GM19397 (cell line): ENCODE data around the gene EEPD1.

Experiments
- ATAC-seq: cut with Tn5 transposase; IDR thresholded peaks from one replicate; pipeline ENCODE4 v1.9.1; 2021; ENCODE audit warnings: mild to moderate bottlenecking, moderate library complexity; ENCODE audit not compliant: unreplicated experiment

EEPD1 gene

GRCh38 chr7:36296284-36296683 is 143.2 kb downstream of the EEPD1 start:
- no peak for ATAC-seq

DNA sequence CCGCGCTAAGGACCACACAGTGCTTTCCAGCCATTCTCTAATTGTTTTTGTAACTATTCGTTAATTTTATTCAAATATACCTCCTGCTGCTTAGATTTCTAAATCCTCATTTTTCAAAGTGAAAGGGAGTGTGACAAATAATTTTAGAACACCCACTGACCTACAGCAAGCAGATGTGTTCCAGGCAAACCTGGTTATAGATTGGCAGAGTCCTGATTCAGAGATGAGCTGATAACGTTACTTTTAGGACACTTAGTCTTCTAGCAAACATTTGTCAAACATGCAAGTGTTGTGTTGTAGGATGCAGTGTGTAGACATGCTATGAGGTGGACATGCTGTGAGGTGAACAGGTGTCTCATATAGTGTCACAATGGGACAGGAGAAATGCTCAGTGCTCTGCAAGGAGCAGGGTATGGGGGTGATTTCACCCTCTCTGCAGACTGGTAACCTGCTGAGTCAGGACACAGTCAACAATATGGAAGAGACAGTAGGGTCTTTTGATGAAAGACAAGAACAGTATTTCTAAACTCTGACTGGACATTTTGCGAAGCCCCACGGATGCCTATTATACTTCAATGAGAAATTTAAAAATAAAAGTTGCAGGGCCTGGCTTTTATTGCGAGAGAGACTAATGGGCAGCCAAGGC is 144.4 kb downstream of the EEPD1 start:
- no peak for ATAC-seq

GRCh38 chr7:36298106-36298505 is 145.1 kb downstream of the EEPD1 start:
- no peak for ATAC-seq

- ATAC-seq = no peak
These were observed 146.2 kb downstream of the EEPD1 start for GRCh38 chr7:36299223-36299774.

- no peak for ATAC-seq
These were observed 146.8 kb downstream of the EEPD1 start for GRCh38 chr7:36299823-36300341.

DNA sequence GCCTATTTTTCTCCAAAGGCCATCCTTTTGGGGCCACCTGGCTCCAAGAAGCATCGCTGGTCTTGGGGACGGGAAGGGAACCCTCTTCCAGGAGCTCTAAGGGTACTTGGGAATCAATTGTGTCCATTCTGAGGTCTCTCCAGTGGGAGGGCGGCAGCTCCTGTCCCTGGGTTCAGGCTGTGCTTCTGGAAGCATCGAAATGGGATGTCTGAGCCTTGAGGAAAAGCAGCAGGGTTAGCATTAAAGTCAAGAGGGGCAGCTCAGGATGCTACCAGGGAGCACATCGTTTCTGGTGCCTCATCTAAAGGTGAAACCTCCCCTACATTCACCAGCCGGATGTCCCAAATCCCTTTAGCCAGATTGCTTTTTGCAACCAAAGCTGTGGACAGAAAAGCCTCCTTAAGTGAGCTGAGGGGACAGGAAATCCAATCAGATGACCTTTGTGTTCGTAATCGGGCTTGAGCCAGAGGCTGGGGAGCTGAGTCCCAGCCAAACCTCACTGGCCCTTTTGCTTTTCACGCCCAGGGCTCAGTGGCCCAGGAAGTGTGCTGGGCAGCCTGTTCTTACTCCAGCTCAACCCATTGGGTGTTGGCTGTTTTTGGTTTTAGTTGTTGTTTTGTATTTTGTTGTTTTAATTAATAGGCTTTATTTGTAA is 147.8 kb downstream of the EEPD1 start:
- no peak for ATAC-seq

GRCh38 chr7:36301914-36302771 is 149.1 kb downstream of the EEPD1 start:
- no peak for ATAC-seq

GRCh38 chr7:36303202-36304098 is 150.4 kb downstream of the EEPD1 start:
- ATAC-seq = no peak

DNA sequence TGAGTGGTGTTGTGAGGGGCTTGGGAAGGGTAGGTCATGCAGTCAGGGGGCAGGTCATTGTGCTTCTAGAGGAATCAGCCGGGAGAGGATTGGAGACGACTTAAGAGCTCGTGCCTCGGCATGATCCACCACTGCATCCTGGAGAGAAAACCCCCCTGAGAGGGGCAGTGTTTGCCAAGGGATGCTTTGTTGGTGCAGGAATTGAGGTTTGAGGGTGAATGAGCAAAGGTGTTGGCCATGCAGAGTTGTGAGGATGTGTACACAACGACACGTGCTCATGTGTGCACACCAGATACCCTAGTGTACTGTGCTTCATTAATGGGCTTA is 151.0 kb downstream of the EEPD1 start:
- no peak for ATAC-seq

- no peak for ATAC-seq
These were observed 152.2 kb downstream of the EEPD1 start for GRCh38 chr7:36305226-36305625.

GRCh38 chr7:36305648-36306047 is 152.6 kb downstream of the EEPD1 start:
- no peak for ATAC-seq

GRCh38 chr7:36306222-36306621 is 153.2 kb downstream of the EEPD1 start:
- ATAC-seq = no peak

DNA sequence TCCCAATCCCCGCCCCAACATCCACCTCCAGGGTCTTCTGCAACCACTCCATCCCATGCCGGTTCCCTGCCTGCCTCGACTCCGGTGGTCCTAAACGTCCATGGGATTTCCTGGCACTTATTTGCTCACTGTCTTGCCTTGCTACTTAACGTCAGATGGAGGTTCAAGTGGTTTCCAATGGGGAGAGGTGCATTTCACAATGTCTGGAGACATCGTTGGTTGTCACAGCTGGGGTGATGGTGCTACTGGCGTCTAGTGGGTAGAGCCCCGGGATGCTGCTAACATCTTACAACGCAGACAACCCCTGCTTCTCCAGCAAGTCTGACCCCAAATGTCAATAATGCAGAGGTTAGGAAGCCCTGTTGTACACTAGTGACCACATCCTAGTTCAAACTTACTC is 153.7 kb downstream of the EEPD1 start:
- no peak for ATAC-seq

DNA sequence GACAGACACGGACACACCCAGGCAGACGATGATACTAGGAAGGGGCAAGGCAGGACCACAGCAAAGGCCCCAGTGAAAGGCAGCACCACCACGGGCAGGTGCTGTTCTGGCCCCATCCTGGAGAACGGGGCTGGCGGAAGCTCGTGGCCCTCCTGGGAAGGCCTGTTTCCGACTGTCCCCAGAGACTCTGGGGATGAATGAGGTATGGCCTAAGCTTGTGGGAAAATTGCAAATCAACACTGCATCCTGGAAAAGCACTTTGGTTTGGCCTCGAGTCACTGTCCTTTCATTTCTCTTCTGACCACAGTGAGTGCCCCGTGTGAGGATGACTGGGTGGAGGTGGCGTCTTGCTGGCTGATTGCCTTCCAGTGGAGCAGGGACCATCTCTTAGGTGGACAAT is 155.0 kb downstream of the EEPD1 start:
- ATAC-seq = no peak

DNA sequence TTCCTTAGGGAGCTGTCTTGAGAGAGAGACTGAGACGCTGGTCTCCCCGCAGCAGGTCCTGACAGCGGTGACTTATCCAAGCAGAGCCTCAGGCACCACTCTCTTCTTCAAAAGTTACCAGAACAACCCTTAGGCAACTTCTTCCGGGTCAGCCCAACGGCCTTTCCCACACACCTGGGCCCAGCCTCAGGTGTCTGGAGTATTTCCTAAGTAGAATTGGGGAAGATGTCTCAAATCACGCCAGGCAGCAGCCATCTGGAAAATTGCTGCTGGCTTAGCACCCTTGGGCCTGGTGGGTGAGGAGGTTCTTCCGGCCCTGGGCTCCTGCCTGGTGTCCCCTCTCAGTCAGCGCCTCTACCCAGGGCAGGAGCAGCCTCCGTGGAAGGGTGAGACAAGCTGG is 156.2 kb downstream of the EEPD1 start:
- no peak for ATAC-seq

DNA sequence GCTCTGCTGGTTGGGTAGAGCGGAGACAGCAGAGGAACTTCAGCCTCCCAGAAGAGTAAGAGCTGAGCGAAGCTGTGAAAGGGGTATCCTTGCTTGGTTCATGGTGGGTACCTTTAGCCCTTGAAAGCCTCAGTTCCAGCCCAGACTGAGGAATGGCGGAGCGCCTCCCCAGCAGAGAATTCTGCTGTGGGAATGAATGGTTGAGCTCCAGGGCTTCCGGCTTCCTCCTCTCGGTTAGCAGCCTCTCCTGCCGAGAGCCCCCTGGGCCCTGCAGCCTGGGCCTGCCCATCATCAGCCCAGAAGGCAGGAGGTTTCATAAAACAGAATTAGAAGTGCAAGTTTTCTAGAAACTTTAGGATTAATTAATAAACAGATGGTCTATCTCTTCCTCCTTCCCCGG is 156.7 kb downstream of the EEPD1 start:
- ATAC-seq = no peak

DNA sequence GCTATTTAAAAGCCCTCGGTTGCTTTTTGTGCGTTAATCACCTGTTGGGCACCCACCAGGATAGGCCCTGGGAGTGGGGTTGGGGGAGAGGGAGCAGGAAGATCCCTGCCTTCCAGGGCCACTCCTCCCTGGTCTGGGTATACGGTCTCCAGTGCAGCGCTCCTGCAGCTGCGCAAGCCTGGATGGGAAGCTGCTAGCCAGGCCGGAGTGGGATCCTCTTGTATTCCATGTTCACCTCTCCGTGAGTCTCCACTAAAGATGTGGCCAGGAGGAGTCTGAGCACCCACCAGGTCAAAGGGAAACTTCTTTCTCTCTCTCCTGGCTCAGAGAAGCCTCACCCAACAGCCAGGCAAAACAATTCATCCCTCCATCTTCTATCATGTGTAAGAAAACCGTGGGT is 157.8 kb downstream of the EEPD1 start:
- ATAC-seq = no peak

DNA sequence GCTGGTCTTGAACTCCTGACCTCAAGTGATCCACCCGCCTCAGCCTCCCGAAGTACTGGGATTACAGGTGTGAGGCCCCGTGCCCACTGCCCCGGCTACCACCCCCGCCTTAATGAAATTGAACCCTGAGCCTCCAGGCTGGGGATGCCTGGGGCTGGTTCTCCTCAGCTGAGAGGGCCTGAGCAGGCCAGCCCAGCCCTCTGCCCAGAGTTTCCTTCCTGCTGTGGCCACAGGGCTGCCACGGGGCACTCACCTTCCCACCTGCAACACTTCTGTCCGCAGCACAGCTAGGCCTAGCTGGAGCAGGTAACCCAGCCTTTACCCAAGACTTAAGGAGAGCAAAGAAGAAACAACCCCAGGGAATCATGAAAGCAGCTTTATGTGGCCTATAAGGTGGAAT is 158.5 kb downstream of the EEPD1 start:
- no peak for ATAC-seq

GRCh38 chr7:36312064-36312914 is 159.2 kb downstream of the EEPD1 start:
- ATAC-seq = no peak

DNA sequence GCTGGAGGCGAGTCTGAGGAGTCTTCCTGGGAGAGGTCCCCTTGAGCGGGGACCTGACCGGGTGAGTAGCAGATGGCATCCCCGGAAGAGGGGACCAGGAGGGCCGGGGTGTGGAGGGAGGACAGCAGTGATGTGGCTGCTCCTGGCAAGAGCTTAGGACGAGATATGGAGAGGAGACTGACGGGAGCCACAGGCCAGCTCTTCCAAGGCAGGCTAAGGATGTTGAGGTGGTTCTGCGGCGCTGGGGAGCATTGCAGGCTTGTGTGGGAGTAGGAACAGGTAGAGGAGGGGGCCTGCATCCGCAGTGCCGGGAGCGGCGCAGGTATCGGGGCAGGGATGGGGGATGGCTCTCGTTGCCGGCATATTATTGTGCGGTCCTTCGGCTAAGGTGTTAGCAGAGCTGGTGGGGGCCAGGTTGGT is 159.9 kb downstream of the EEPD1 start:
- no peak for ATAC-seq
